SK-N-SH treated with all-trans-retinoic acid at 6 μM for 48 hours (cell line): ENCODE measurements around the gene NRF1.

Experiments
- OSR1 ChIP-seq: fragments of 250-450 bp; sonication (Bioruptor Pico); IDR thresholded peaks from 2 replicates; pipeline ENCODE4 v1.8.0; 2022; ENCODE audit warnings: moderate library complexity, mild to moderate bottlenecking, inconsistent platforms
- PATZ1 ChIP-seq: fragments of 250-450 bp; sonication (Bioruptor Pico); IDR thresholded peaks from 2 replicates; pipeline ENCODE4 v1.8.0; 2020; ENCODE audit warnings: mild to moderate bottlenecking, moderate library complexity, borderline replicate concordance

GRCh38 chr7:129664029-129665012 is 52.8 kb downstream of the NRF1 start:
- TF ChIP-seq PATZ1 (CRISPR knock-in tag), result no peak
- no peak for TF ChIP-seq OSR1
